H54 (cell line): ENCODE data around the gene LDHAL6A.

Experiments
- DNase-seq: peaks from one replicate; pipeline ENCODE4 v3.0.0; 2011; ENCODE audit warnings: low spot score, mixed read lengths; ENCODE audit not compliant: insufficient read length
- FAIRE-seq: peaks from 3 replicates; lab custom pipeline; 2011; peaks lifted over from hg19 to GRCh38; lab: Jason Lieb, UNC
- POLR2A ChIP-seq: IDR thresholded peaks from 2 replicates; pipeline ENCODE4 v1.6.1; 2011; ENCODE audit warnings: low read depth, mild to moderate bottlenecking, low read length

LDHAL6A gene

DNA sequence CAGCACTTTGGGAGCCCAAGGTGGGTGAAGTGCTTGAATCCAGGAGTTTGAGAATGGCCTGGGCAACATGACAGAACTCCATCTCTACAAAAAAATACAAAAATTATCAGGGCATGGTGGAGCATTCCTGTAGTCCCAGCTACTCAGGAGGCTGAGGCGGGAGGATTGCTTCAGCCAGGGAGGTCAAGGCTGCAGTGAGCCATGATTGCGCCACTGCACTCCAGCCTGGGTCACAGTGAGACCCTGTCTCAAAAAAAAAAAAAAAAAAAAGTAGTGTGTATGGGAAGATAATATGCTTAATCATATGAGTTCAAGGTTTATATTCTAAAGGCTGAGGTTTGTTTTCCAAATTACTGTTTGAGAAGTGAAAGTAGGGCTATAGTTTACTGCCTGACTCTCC lies 10.7 kb downstream of the LDHAL6A start:
- FAIRE-seq, result no peak
- no peak for TF ChIP-seq POLR2A
- no peak for DNase-seq

GRCh38 chr11:18468059-18468458 lies 12.4 kb downstream of the LDHAL6A start:
- TF ChIP-seq POLR2A, result no peak
- FAIRE-seq (no peak), DNase-seq (no peak)

GRCh38 chr11:18468961-18469360 lies 13.3 kb downstream of the LDHAL6A start:
- DNase-seq, result no peak
- TF ChIP-seq POLR2A, result no peak
- no peak for FAIRE-seq

GRCh38 chr11:18471995-18472394 lies 16.3 kb downstream of the LDHAL6A start:
- no peak for TF ChIP-seq POLR2A
- DNase-seq, result no peak
- no peak for FAIRE-seq

DNA sequence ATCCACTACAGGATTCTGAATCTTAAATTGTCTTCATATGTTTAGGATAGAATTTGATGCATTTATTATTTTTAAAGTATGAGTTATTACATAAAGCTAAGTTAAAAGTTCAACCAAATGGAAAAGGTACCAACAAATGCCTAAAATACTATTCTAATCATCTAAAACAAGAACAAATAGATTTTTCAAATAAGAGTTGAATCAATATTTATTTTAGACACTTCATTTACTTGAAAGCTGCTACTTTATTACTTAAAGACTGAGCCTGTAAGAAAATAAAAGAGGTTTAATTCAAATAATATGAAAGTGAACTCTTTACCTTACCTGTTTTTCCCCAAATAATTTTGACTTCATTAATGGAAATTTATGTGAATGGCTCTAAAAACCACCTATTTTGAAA lies 16.9 kb downstream of the LDHAL6A start:
- DNase-seq (no peak), FAIRE-seq (no peak)
- no peak for TF ChIP-seq POLR2A

DNA sequence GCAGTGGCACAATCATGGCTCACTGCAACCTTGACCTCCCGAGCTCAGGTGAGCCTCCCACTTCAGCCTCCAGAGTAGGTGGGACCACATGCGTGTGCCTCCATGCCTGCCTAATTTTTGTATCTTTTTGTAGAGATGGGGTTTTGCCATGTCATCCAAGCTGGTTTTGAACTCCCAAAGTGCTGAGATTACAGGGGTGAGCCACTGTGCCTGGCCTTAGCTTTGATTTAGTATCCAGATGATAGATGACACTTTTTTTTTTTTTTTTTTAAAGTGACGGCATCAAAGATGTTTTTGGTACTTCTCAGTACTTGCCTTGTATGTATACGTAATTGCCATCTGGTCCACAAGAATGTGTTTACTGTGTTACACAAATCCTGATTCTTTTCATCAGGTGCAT lies 23.4 kb downstream of the LDHAL6A start:
- no peak for FAIRE-seq
- TF ChIP-seq POLR2A, result no peak
- DNase-seq, result no peak

- DNase-seq, result no peak
- FAIRE-seq, result no peak
- no peak for TF ChIP-seq POLR2A
Observed at GRCh38 chr11:18485913-18486528, 30.4 kb downstream of the LDHAL6A start.

GRCh38 chr11:18490319-18490718 lies 34.7 kb downstream of the LDHAL6A start:
- TF ChIP-seq POLR2A, result no peak
- DNase-seq (no peak), FAIRE-seq (no peak)

DNA sequence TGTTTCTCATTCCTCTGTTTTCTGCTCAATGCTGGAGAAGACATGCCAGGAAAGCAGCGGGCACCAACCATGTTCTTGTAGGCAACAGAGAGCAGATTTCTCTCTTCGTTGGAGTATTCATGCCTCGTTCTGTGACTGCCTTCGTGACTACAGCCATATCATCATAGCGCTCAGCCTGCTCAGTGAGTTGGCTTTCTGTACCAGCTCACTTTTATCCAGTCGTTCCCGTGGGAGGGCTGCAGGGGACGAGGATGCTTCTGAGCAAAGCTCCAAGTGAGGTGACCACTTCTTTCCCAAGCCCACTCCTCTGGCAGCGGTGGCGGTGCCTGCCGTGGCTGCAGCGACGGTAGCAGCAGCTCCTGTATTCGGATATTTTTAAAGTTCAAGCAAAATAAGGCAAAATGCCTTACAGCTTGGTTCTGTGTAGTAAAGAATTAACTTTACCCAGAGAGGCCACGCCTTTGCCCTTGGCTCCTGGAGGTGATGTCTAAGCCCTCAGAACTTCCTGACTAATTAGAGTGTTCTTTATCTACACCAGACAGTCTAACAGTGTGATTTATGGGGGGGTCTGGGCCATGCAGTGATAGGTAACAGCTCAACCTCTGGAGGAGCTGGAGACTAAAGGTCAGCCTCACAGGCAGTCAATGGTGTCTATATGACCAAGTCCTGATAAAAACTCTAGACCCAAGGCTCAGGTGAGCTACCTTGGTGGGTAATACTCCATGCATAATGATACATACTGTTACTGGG lies 35.3 kb downstream of the LDHAL6A start:
- TF ChIP-seq POLR2A, result no peak
- no peak for FAIRE-seq
- no peak for DNase-seq

DNA sequence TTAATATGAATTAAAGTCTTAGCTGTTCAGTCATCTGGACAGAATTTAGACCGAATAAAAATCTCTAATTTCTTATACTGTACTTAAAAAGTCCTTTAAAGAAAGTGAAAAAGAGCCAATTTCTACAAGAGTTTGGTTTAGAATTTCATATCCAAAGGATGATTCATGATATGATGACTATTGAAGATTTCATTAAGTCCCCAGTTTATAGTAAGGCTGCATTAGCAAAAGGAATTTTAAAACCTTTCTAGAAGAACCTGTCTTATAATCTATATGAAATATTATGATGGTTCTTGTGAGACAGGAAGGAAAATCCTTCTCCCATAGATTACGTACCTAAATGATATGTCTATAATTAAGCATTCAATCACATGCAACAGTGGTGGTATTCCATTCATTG lies 36.3 kb downstream of the LDHAL6A start:
- TF ChIP-seq POLR2A, result no peak
- no peak for DNase-seq

DNA sequence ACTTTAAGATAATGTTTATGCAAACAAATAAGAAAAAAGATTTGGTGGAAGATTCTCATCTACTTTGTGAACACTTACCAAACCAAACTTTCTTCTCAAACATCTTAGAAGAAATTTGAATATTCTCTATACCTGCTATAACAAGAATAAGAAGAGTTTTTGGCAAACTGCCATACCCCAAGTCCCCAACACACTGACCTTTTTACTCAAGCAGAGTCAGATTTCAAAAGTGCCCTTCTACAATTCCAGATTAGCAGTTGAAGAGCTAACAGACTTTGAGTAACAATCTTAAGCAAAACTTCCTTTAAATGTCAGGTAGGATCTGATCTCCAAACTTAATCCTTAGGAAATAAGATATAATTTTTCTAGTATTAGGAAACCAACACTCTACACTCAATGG lies 37.2 kb downstream of the LDHAL6A start:
- DNase-seq (no peak), FAIRE-seq (no peak)
- TF ChIP-seq POLR2A, result no peak

More for the DNA sequence above, 36.3 kb downstream of the LDHAL6A start:
- no peak for FAIRE-seq

DNA sequence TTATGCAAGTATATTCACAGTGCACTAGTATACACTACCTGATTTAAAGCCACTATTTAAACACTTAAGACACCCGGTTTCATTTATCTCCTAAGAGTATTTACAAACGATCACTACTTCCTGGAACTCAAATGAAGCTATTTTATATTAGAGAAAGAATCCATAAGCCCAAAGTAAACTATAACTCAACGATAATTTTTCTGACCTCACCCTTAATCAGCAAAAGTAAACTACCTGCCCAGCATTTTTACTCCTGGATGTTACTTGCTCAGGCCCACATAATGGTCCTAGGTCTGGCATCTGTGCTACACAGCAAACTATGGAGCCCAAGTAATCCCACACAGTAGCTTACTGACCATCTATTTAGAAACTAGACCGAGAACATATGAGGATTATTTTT lies 37.7 kb downstream of the LDHAL6A start:
- no peak for FAIRE-seq
- no peak for DNase-seq
- no peak for TF ChIP-seq POLR2A

- no peak for DNase-seq
- no peak for TF ChIP-seq POLR2A
- no peak for FAIRE-seq
Observed at GRCh38 chr11:18495271-18495670, 39.6 kb downstream of the LDHAL6A start.

GRCh38 chr11:18495703-18496102 lies 40.0 kb downstream of the LDHAL6A start:
- FAIRE-seq (no peak), DNase-seq (no peak)

DNA sequence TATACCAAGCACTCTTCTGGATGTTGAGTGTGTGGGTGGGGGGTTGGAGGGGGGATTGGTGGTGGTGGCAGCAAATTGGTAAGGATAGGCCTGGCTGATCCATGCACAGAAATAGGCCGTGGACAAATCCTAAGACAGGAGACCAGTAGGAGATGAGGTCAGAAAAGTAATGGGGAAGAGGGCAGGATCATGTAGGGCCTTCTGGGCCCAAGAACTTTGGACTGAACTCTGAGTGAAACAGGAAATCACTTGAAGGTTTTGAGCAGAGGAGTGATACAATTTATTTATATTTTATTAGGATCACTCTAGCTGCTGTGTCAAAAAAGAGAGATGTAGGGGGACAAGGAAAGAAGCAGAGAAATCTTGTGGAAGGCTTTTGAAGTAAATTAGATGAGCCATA lies 42.4 kb downstream of the LDHAL6A start:
- no peak for DNase-seq
- TF ChIP-seq POLR2A, result no peak
- no peak for FAIRE-seq

More at GRCh38 chr11:18495703-18496102, 40.0 kb downstream of the LDHAL6A start:
- no peak for TF ChIP-seq POLR2A
